Dedifferentiated amniotic fluid mesenchymal stem cell (primary cell): ENCODE data around the gene ADAM15.

Experiments
- DNase-seq: peaks from one replicate; pipeline ENCODE4 v3.0.0-alpha.2; 2016; ENCODE audit errors: extremely low spot score

The ADAM15 gene

GRCh38 chr1:155050560-155051341, at the start of gene ADAM15:
Gene ADAM15 (plus strand): TSS chr1:155051316. CDS start chr1:155051387, 71 bp downstream.
- DNase-seq, result peak; percentile 62

GRCh38 chr1:155001425-155001674, 49.8 kb upstream of the ADAM15 start:
- no peak for DNase-seq

GRCh38 chr1:155001675-155002463, 49.2 kb upstream of the ADAM15 start:
- peak; percentile 99 for DNase-seq

GRCh38 chr1:155002464-155003226, 48.5 kb upstream of the ADAM15 start, which contains the start of gene ZBTB7B:
Gene ZBTB7B (plus strand): TSS chr1:155002802. CDS start chr1:155014661, 11,859 bp downstream.
- DNase-seq, result no peak

- no peak for DNase-seq
These were observed 47.8 kb upstream of the ADAM15 start for GRCh38 chr1:155003227-155003765.

GRCh38 chr1:155003766-155004351, 47.3 kb upstream of the ADAM15 start:
- DNase-seq, result no peak

- DNase-seq, result no peak
These were observed 46.6 kb upstream of the ADAM15 start for GRCh38 chr1:155004352-155005075.

- no peak for DNase-seq
These were observed 45.8 kb upstream of the ADAM15 start for GRCh38 chr1:155005076-155006011.

GRCh38 chr1:155006601-155007101, 44.5 kb upstream of the ADAM15 start:
- DNase-seq, result no peak

- DNase-seq, result no peak
These were observed 43.8 kb upstream of the ADAM15 start for GRCh38 chr1:155007251-155007828.

- DNase-seq, result no peak
These were observed 42.8 kb upstream of the ADAM15 start for GRCh38 chr1:155008015-155008941.

- DNase-seq, result no peak
These were observed 41.9 kb upstream of the ADAM15 start for GRCh38 chr1:155009221-155009711.

GRCh38 chr1:155009742-155010141, 41.4 kb upstream of the ADAM15 start:
- no peak for DNase-seq

- DNase-seq, result no peak
These were observed 40.8 kb upstream of the ADAM15 start for GRCh38 chr1:155010211-155010918.

GRCh38 chr1:155011004-155011416, 40.1 kb upstream of the ADAM15 start:
- no peak for DNase-seq

GRCh38 chr1:155011437-155012025, 39.6 kb upstream of the ADAM15 start:
- DNase-seq, result no peak

- DNase-seq, result no peak
These were observed 39.0 kb upstream of the ADAM15 start for GRCh38 chr1:155012026-155012546.
